Smooth muscle cell of trachea (primary cell): ENCODE results near the gene NPIPB9. TPM values are rescaled to one million over a fixed set of nuclear protein-coding genes. Genes with fewer than 3 reads are reported as not detected.

Experiments used
- total RNA-seq: library from RNA; depleted of rRNA; stranded (reverse); fragments of >200 nt; gene quantifications from 2 replicates; pipeline ENCODE4 v1.2.1, GENCODE V29; 2014

The NPIPB9 gene
- 2.0 and 3.2 TPM in 2 replicates for total RNA-seq

DNA sequence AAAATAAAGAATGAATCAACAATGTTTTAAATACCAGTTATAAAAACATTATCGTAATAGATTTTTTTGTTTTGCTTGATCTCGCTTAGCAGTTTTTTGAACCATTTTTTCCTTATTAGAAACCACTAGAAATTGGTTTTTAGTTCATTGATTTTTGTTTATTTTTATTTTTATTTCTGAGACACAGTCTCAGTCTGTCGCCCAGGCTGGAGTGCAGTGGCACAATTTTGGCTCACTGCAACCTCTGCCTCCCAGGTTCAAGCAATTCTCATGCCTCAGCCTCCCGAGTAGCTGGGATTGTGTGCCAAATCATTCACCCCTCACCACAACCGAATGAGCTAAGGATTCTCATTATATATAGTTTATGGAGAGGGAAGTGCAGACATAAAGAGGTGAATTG is at the start of gene NPIPB9:
Gene NPIPB9 (plus strand): TSS at position 301 of the 400 bp plus-strand sequence.

DNA sequence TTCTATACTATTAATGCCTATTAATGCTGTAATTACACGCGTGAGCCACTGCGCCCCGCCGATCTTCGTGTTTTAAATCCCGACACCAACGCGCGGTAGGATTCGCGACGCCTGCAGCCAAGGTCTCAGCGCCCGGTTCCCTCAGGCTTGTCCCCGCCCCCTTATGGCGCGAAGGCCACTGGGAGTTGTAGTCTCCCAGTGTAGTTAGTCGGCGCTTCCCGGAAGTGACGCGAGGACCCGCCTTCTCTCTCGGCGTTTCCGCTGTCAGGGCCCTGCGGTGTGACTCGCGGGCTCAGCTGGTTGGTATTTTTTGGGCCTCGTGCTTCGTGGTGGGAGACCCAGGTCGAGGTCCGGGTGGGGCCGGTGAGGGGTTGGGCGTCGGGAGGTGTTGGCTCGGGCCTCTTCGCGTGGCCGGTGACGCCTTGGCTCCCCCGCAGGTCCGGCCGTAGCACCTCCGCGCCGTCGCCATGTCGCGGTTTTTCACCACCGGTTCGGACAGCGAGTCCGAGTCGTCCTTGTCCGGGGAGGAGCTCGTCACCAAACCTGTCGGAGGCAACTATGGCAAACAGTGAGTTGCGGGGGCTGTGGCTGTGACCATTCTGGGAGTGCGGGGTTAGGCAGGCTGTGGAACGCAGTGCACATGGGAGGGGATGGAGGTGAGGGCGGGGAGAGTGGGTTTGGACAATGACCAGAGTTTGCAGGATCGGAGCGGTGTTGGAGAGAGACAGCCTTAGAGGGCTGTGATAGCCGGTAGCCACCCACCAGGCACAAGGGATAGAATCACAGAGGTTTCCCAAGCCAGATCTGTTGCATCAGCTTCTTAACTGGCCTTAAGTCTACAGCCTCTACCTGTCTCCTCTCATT is 40.1 kb upstream of the NPIPB9 start, which contains the start of gene EIF3C:
Gene EIF3C (plus strand): TSS at position 245 of the 864 bp plus-strand sequence. CDS start 223 bp downstream, at position 468.

Other genes starting within 250 kb of the NPIPB9 start
- not detected in 2 replicates for gene IL27, start 245.0 kb upstream of the NPIPB9 start, total RNA-seq
- gene NUPR1, start 212.8 kb upstream of the NPIPB9 start, total RNA-seq, result 14.7 and 20.8 TPM in 2 replicates
- 6.0 and 11.2 TPM in 2 replicates for gene SGF29, start 197.9 kb upstream of the NPIPB9 start, total RNA-seq
- gene SULT1A2, start 154.7 kb upstream of the NPIPB9 start, total RNA-seq, result 0.15 TPM in 1 of 2 replicates, not detected in the other
- gene SULT1A1, start 141.7 kb upstream of the NPIPB9 start, total RNA-seq, result 0.58 and 3.8 TPM in 2 replicates
- 0.15 TPM in 1 of 2 replicates, not detected in the other for gene NPIPB8, start 113.7 kb upstream of the NPIPB9 start, total RNA-seq
- gene EIF3C, start 40.3 kb upstream of the NPIPB9 start, total RNA-seq, result 116 and 191 TPM in 2 replicates
- gene ATXN2L, start 71.2 kb downstream of the NPIPB9 start, total RNA-seq, result 48.0 and 50.9 TPM in 2 replicates
- gene TUFM, start 94.6 kb downstream of the NPIPB9 start, total RNA-seq, result 128 and 129 TPM in 2 replicates
- gene SH2B1, start 112.1 kb downstream of the NPIPB9 start, total RNA-seq, result 16.3 and 20.2 TPM in 2 replicates
- 0.44 and 0.99 TPM in 2 replicates for gene ATP2A1, start 126.7 kb downstream of the NPIPB9 start, total RNA-seq
- 32.4 and 42.8 TPM in 2 replicates for gene RABEP2, start 173.5 kb downstream of the NPIPB9 start, total RNA-seq
- not detected in 2 replicates for gene CD19, start 180.2 kb downstream of the NPIPB9 start, total RNA-seq
- gene NFATC2IP, start 199.2 kb downstream of the NPIPB9 start, total RNA-seq, result 19.0 and 22.5 TPM in 2 replicates
- 34.8 and 64.7 TPM in 2 replicates for gene SPNS1, start 223.0 kb downstream of the NPIPB9 start, total RNA-seq
- gene LAT, start 233.3 kb downstream of the NPIPB9 start, total RNA-seq, result 0.99 and 1.5 TPM in 2 replicates